Astrocyte of the cerebellum (primary cell): ENCODE results near the gene FNTB.

ENCODE experiments used
- DNase-seq: peaks from one replicate; pipeline ENCODE4 v3.0.0-alpha.2; 2011; ENCODE audit warnings: low read depth
- H3K4me3 ChIP-seq: 2 replicates; pipeline ENCODE4 v1.5.1; 2011; ENCODE audit warnings: mild to moderate bottlenecking, low read depth, low read length, moderate library complexity
- in situ Hi-C: cut with HindIII; loops from 2 replicates; pipeline ENCODE4 v1.10.0; 2017; ENCODE audit warnings: low sequenced_read_pairs
- TF ChIP-seq, protein P1 (sequence below): IDR thresholded peaks from 2 replicates; pipeline ENCODE4 v1.5.1; 2012; ENCODE audit warnings: low read length, low read depth, moderate library complexity, mild to moderate bottlenecking; ENCODE audit errors: missing control alignments

The FNTB gene

DNA sequence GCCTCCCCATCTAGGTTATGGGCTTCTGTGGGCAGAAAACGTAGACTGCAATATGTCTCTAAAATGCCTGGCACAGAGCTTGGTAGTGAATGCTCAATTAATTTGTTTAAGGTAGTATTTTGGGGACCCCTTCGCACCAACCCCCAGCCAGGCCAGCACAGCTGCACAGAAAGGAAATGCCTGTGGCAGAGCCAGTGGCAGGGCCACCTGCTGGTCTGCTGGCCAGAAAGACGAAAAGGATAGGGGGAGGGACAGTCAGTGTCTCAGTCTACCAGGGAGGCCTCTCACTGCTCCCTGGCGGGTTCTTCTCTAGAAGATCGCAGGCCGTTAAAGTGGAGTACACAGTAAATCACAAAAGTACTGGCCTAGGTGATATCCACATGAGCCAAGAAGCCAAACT is 18.0 kb upstream of the FNTB start:
- no peak overlapping the region for H3K4me3 ChIP-seq
- in situ Hi-C loops, result no loop called here
- peak; percentile 51 for DNase-seq

DNA sequence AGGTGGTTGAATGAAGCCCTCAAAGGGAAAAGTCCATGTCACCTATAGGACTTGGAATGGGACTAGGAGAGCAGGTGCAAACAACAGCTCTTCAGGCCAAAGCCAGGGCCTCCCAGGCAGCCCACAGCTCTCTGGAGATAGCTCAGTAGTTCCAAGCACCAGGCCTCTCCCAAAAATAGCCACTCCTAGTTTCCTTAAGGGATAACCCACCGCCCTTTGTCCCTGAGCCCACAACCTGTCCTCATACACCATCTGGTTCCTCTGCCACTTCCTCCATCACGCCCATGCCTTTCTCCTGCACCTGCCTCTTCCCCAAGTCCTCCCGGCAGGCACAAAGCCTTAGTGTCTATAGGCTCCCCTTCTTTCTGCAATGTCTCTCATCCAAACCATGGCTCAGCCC is 16.7 kb upstream of the FNTB start:
- H3K4me3 ChIP-seq, result no peak overlapping the region
- in situ Hi-C loops, result no loop called here
- DNase-seq, result no peak
- TF ChIP-seq, protein P1, sequence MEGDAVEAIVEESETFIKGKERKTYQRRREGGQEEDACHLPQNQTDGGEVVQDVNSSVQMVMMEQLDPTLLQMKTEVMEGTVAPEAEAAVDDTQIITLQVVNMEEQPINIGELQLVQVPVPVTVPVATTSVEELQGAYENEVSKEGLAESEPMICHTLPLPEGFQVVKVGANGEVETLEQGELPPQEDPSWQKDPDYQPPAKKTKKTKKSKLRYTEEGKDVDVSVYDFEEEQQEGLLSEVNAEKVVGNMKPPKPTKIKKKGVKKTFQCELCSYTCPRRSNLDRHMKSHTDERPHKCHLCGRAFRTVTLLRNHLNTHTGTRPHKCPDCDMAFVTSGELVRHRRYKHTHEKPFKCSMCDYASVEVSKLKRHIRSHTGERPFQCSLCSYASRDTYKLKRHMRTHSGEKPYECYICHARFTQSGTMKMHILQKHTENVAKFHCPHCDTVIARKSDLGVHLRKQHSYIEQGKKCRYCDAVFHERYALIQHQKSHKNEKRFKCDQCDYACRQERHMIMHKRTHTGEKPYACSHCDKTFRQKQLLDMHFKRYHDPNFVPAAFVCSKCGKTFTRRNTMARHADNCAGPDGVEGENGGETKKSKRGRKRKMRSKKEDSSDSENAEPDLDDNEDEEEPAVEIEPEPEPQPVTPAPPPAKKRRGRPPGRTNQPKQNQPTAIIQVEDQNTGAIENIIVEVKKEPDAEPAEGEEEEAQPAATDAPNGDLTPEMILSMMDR, result no peak

More for the DNA sequence above, 18.0 kb upstream of the FNTB start:
- TF ChIP-seq, protein P1, result no peak

DNA sequence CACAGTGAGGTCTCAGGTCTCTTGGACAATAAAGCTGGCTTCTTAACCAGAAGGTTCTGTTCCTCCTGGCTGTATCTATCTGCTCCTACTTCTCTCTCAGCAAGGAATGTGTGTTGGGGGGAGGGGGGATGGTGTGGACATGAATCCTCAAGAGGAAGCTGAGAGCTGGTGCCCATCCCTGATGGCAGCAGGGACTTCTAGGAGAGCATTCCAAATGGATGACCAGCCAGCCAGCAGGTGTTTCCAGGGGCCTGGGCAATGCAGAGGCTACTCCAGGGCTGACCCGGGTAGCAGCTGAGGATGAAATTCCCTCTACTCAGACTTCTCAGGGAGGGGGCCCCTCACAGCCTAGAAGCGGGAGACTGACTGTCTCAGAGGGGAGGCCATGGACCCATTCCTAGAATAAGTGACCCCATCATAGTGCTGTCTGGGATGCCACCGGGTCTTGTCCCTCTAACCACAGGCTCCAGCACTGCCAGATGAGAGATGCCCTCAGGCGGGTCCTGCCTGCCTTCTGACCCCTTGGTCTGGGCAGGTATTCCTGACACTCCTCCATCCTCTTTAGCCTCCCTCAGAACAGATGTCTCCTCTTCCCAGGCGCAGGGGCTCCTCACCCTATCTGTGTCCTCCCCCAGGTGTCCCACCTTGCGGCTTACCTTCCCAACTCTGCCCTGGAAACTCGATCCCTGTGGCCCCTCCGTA is 15.8 kb upstream of the FNTB start:
- H3K4me3 ChIP-seq, result peak overlapping the region; percentile 71
- DNase-seq, result no peak
- in situ Hi-C loops, result no loop called here
- TF ChIP-seq, protein P1, result no peak

DNA sequence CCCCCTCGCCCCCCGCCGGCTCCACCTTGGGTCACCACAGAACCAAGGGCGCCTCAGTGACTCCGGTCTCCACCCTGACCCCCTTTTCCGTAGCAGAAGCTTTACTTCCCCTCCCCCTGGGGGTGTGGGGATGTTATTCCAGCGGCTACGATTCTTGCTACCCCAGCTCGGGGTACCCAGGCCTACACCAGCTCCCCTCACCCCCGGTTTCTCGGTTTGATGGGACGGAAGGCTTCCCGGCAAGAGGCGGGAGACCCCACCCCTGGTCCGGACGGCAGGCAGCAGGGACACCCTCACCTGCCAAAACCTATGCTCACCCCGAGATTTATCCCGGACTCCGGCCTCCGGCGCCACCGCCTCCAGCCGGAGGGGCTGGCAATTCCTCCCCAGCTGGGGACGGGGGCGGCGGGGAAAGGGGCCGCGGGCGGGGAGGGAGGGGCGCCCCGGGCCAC is 15.2 kb upstream of the FNTB start:
- no peak for DNase-seq
- TF ChIP-seq, protein P1, result no peak
- in situ Hi-C loops, result no loop called here
- H3K4me3 ChIP-seq, result peak overlapping the region; percentile 71

DNA sequence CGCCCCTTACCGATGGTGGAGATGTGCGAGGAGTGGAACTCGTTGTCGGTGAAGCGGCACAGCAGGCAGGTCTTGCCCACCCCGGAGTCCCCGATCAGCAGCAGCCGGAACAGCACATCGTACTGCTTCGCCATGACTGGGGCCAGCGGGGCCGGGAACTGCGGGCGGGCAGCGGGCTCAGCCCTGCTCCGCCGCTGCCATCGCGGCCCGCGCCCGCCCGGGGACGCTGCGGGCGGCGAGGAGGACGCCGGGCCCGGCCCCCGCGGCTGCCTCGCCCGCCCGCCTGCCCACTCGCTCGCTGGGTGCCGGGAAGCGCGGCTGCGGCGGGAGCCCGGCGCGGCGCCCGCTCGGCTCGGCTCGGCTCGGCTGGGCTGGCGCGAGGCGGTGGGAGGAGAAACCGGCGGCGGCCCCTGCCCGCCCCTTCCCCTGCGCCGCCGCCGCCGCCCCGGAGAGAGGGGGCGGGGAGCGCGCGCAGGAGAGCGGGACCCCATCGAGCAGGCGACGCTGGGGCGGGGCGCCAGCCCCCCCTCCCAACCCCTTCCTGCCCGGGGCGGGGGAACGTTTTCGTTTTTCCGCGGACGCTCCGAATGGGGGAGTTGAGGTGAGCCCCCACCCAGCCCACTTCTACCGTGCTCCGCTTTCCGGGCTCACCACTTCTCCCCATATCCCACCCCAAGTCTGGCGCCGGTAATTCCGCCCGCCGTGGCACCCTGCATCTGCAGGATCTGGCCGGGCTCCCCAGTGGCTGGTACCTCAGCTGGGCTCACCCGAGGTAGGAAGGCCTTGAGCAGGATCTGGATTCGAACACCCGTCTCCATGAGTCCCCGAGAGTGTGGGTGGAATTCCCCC is 14.5 kb upstream of the FNTB start, which contains the start of gene RAB15:
Gene RAB15 (minus strand): TSS at position 394 of the 849 bp plus-strand sequence. CDS start 260 bp downstream, at position 134.
- H3K4me3 ChIP-seq, result peak within 1 kb of the TSS; percentile 71
- DNase-seq, result no peak
- in situ Hi-C loops, result no loop called here
- TF ChIP-seq, protein P1, result no peak

DNA sequence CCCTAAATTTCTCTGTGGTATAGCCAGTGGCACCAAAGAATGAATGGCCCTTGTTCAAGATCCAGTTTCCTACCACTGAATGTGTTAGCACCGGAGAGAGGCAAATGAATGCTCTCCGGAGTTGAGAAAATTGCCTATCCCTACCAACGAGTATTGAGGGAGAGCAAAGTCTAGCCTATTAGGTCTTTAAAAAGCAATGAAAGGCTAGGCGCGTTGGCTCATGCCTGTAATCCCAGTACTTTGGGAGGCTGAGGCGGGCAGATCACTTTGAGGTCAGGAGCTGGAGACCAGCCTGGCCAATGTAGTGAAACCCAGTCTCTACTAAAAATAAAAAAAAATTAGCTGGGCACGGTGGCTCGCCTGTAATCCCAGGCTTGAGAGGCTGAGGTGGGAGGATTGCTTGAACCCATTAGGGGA is 13.7 kb upstream of the FNTB start:
- TF ChIP-seq, protein P1, result no peak
- DNase-seq, result no peak
- in situ Hi-C loops, result no loop called here
- H3K4me3 ChIP-seq, result peak overlapping the region; percentile 71
